K562 (cell line): Measurements from ENCODE around the gene HDHD2. TPM values are rescaled to one million over a fixed set of nuclear protein-coding genes. Genes with fewer than 3 reads are reported as not detected.
A peak's percentile ranks its signal among the peaks of the same experiment; 100 is the strongest.

ENCODE experiments used
- ATAC-seq: fragments of 200-7000 bp; cut with Tn5 transposase; 3 replicates; pipeline ENCODE4 v1.9.1; 2020; ENCODE audit warnings: moderate library complexity
- BruUV-seq: library from RNA; stranded (reverse); fragments of 400-500 nt; replicated peaks from 2 replicates; lab custom pipeline; 2021; lab: Mats Ljungman, UMichigan
- CTCF ChIA-PET: fragments of 300-600 bp; formaldehyde crosslinking; extraction: SDS; loops from one replicate; lab custom pipeline; 2021; ENCODE audit warnings: low intra/inter-chr PET ratio; lab: Yijun Ruan, JAX
- POLR2A ChIA-PET: fragments of 300-600, 350-650 bp; sonication (Branson Sonifier 250); formaldehyde crosslinking; extraction: SDS; loops from one replicate; lab custom pipeline; 2021; ENCODE audit warnings: antibody characterized with exemption, inconsistent platforms; lab: Yijun Ruan, JAX
- DNase-seq, 4 experiments: peaks; one replicate each; pipeline versions ENCODE4 v3.0.0 to v3.0.0-alpha.2; 2011 to 2018; ENCODE audit warnings: low spot score in 3 of 4, mixed read lengths in 3 of 4; ENCODE audit errors: extremely low read depth in 1 of 4
- FAIRE-seq: peaks from 2 replicates; lab custom pipeline; 2011; peaks lifted over from hg19 to GRCh38; lab: Jason Lieb, UNC
- H2AFZ ChIP-seq: 2 replicates; pipeline ENCODE4 v1.6.0; 2011; ENCODE audit warnings: low read depth, low read length, control low read depth, inconsistent platforms
- H3K27ac ChIP-seq: fragments of 200-600 bp; 3 replicates; pipeline ENCODE4 v1.8.0; 2011; ENCODE audit warnings: low read depth, mild to moderate bottlenecking, control low read depth, inconsistent platforms, low read length, moderate library complexity, mixed read lengths; ENCODE audit errors: extremely low read depth
- H3K27me3 ChIP-seq, 2 experiments: fragments of 300-600 bp in 1 of 2; 2 replicates in 1 of 2; 3 replicates in 1 of 2; pipeline versions ENCODE4 v1.6.0 to v1.8.0; 2011; ENCODE audit warnings: inconsistent platforms in 2 of 2, low read length in 2 of 2, mild to moderate bottlenecking in 1 of 2, mixed read lengths in 1 of 2, moderate library complexity in 1 of 2; ENCODE audit not compliant: control insufficient read depth in 2 of 2, insufficient read depth in 2 of 2
- H3K36me3 ChIP-seq: fragments of 300-600 bp; 3 replicates; pipeline ENCODE4 v1.8.0; 2011; ENCODE audit warnings: mild to moderate bottlenecking, low read length, inconsistent platforms; ENCODE audit not compliant: control insufficient read depth, insufficient read depth
- H3K4me1 ChIP-seq, 2 experiments: fragments of 200-600 bp in 1 of 2; replicated peaks in 1 of 2; 2 replicates in 1 of 2; 3 replicates in 1 of 2; pipeline versions ENCODE4 v1.5.1 to v1.8.0; 2011; ENCODE audit warnings: inconsistent platforms in 2 of 2, low read length in 2 of 2, mild to moderate bottlenecking in 1 of 2, mixed read lengths in 1 of 2, moderate library complexity in 1 of 2; ENCODE audit not compliant: control insufficient read depth in 2 of 2, insufficient read depth in 2 of 2
- H3K4me2 ChIP-seq: 2 replicates; pipeline ENCODE4 v1.6.1; 2011; ENCODE audit warnings: low read length, control low read depth, inconsistent platforms, mixed read lengths; ENCODE audit not compliant: insufficient read depth
- H3K4me3 ChIP-seq: fragments of 200-600 bp; sonication (generic), shearing (Covaris generic); 2 replicates; pipeline ENCODE4 v1.5.1; 2016; ENCODE audit warnings: control low read depth, inconsistent platforms
- H3K79me2 ChIP-seq: fragments of 200-600 bp; 3 replicates; pipeline ENCODE4 v1.8.0; 2011; ENCODE audit warnings: low read length, inconsistent platforms; ENCODE audit not compliant: control insufficient read depth, insufficient read depth
- H3K9ac ChIP-seq, 2 experiments: 2 replicates each; pipeline versions ENCODE4 v1.6.0 to v1.6.1; 2011; ENCODE audit warnings: low read depth in 2 of 2, low read length in 2 of 2, control low read depth in 1 of 2, inconsistent platforms in 1 of 2, mild to moderate bottlenecking in 1 of 2, mixed read lengths in 1 of 2; ENCODE audit not compliant: insufficient read depth in 1 of 2
- H3K9me1 ChIP-seq: one replicate; pipeline ENCODE4 v1.6.0; 2011; ENCODE audit warnings: inconsistent platforms, mild to moderate bottlenecking, low read length, moderate library complexity; ENCODE audit not compliant: control insufficient read depth, insufficient read depth
- H3K9me3 ChIP-seq: replicated peaks from 2 replicates; pipeline ENCODE4 v1.5.1; 2011; ENCODE audit warnings: low read depth, low read length, inconsistent platforms; ENCODE audit not compliant: control insufficient read depth, insufficient read depth
- H4K20me1 ChIP-seq: replicated peaks from 2 replicates; pipeline ENCODE4 v1.6.1; 2011; ENCODE audit warnings: low read length, inconsistent platforms, mixed read lengths; ENCODE audit not compliant: control insufficient read depth, insufficient read depth
- CBFA2T3 ChIP-seq: fragments of 450-650 bp; IDR thresholded peaks from 2 replicates; pipeline ENCODE4 v1.6.1; 2017
- FOSL1 ChIP-seq: fragments of 200-800 bp; sonication (Bioruptor generic); conservative IDR thresholded peaks from 2 replicates; pipeline ENCODE4 v1.6.1; 2016; ENCODE audit warnings: missing genetic modification characterization, missing compliant biosample characterization
- HNRNPLL ChIP-seq: fragments of 200-400 bp; formaldehyde crosslinking; IDR thresholded peaks from 2 replicates; pipeline ENCODE4 v1.6.1; 2017; ENCODE audit warnings: low read length, low read depth, mild to moderate bottlenecking; ENCODE audit not compliant: poor library complexity, severe bottlenecking
- MEIS2 ChIP-seq: fragments of 450-650 bp; IDR thresholded peaks from 2 replicates; pipeline ENCODE4 v1.6.1; 2014; ENCODE audit warnings: mild to moderate bottlenecking; ENCODE audit not compliant: partially characterized antibody
- MXI1 ChIP-seq: IDR thresholded peaks from 2 replicates; pipeline ENCODE4 v1.6.1; 2011; ENCODE audit warnings: low read depth, mild to moderate bottlenecking, improper control_type of control experiment, low read length
- TEAD4 ChIP-seq, 2 experiments: sonication (generic) in 1 of 2; formaldehyde crosslinking in 1 of 2; IDR thresholded peaks; 2 replicates each; pipeline versions ENCODE4 v1.6.1 to v1.8.0; 2012 to 2022; ENCODE audit warnings: borderline replicate concordance in 1 of 2, inconsistent platforms in 1 of 2, low read length in 1 of 2, mild to moderate bottlenecking in 1 of 2, missing genetic modification reagents in 1 of 2
- ZNF134 ChIP-seq: fragments of 250-450 bp; sonication (Bioruptor Pico); conservative IDR thresholded peaks from 2 replicates; pipeline ENCODE4 v1.4.0; 2020
- ZNF217 ChIP-seq: sonication (generic); formaldehyde crosslinking; IDR thresholded peaks from 2 replicates; pipeline ENCODE4 v1.8.0; 2022; ENCODE audit warnings: mild to moderate bottlenecking, missing genetic modification reagents
- ZNF274 ChIP-seq: IDR thresholded peaks from 2 replicates; pipeline ENCODE4 v1.6.1; 2011; ENCODE audit warnings: low read depth, mild to moderate bottlenecking, low read length, moderate library complexity, borderline replicate concordance
- ZNF644 ChIP-seq: fragments of 200-800 bp; sonication (Bioruptor generic); IDR thresholded peaks from 2 replicates; pipeline ENCODE4 v1.6.1; 2016; ENCODE audit warnings: low read depth, missing genetic modification characterization, missing compliant biosample characterization
- WGBS: fragments of 100-300 bp; shearing (Covaris generic); methylation state at CpG from one replicate; pipeline ENCODE4 v1.1.6; 2016; ENCODE audit warnings: low coverage, mixed read lengths; ENCODE audit not compliant: insufficient coverage; ENCODE audit errors: missing lambda C conversion rate; 5-methylcytosine and 5-hydroxymethylcytosine counted together
- in situ Hi-C: fragments of 300-500 bp; cut with MboI; formaldehyde crosslinking; loops from 4 replicates; pipeline ENCODE4 v1.15.0; 2018; ENCODE audit warnings: inconsistent platforms, mixed read lengths
- intact Hi-C: fragments of 100-400 bp; cut with micrococcal nuclease; formaldehyde crosslinking; loops from 2 replicates; pipeline ENCODE4 v1.14.2; 2022
- polyA plus RNA-seq, 8 experiments: library from polyadenylated mRNA; depleted of rRNA in 4 of 8; stranded (reverse) in 5 of 8; unstranded in 3 of 8; fragments of >200 nt; fragmentation: Nextera tagmentation in 2 of 8; fragmentation: Illumina TruSeq in 1 of 8; extraction: Ambion mirVana in 2 of 8; extraction: Trizol in 1 of 8; gene quantifications; 2 replicates each; pipeline versions ENCODE4 v1.2.1 to v1.2.3, GENCODE V29; 2011 to 2014; ENCODE audit warnings: inconsistent platforms in 1 of 8, missing spikeins in 1 of 8
- total RNA-seq, 7 experiments: library from RNA; depleted of rRNA in 6 of 7; stranded (reverse); fragments of >200 nt in 6 of 7; fragmentation: Illumina TruSeq in 2 of 7; extraction: Trizol in 2 of 7; gene quantifications; 2 replicates each; pipeline versions ENCODE4 v1.2.1 to v1.2.3, GENCODE V29; 2011 to 2021; ENCODE audit warnings: low replicate concordance in 1 of 7
- TF ChIP-seq, protein P1 (sequence below): fragments of 450-650 bp; IDR thresholded peaks from 2 replicates; pipeline ENCODE4 v1.7.0; 2016; ENCODE audit warnings: borderline replicate concordance
- TF ChIP-seq, protein P2 (sequence below): fragments of 200-800 bp; sonication (Bioruptor generic); IDR thresholded peaks from 2 replicates; pipeline ENCODE4 v1.6.1; 2017; ENCODE audit warnings: missing genetic modification characterization, missing compliant biosample characterization

HDHD2 gene
- total and polyA plus RNA-seq, 9 of the 15 experiments (the other 6 are each of a cell fraction or from before 2014, with no cell fraction given) = 6.8 to 25.2 (median 21.5) TPM

DNA sequence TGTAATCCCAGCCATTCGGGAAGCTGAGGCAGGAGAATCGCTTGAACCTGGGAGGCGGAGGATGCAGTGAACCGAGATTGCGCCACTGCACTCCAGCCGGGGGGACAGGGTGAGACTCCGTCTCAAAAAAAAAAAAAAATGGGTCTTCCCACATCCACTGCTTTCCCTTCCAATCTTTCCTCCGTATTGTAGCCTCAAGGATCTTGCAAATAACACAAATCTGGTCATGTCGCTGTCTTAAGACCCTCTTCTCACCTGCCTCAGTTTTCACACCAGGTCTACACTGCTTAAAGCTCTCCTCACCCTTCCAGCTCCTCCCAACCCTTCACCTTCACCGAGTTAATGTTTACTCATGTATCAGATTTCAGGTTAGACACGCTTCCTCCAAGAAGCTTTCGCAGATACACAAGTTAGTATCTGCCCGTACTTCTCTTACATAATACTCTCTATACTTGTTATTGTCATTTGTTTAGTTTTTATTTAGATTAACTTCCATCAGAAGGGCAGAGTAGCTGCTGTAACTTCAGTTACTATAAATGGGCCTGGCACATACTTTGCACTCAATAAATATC, 24.3 kb upstream of the HDHD2 start (continued):
- TF ChIP-seq TEAD4 (IDR thresholded peaks at IDR 0.05; ENCODE audit: low read length) = no peak
- TF ChIP-seq TEAD4 (CRISPR knock-in tag; IDR thresholded peaks at IDR 0.05; ENCODE audit: borderline replicate concordance) = no peak
- TF ChIP-seq, protein P1, sequence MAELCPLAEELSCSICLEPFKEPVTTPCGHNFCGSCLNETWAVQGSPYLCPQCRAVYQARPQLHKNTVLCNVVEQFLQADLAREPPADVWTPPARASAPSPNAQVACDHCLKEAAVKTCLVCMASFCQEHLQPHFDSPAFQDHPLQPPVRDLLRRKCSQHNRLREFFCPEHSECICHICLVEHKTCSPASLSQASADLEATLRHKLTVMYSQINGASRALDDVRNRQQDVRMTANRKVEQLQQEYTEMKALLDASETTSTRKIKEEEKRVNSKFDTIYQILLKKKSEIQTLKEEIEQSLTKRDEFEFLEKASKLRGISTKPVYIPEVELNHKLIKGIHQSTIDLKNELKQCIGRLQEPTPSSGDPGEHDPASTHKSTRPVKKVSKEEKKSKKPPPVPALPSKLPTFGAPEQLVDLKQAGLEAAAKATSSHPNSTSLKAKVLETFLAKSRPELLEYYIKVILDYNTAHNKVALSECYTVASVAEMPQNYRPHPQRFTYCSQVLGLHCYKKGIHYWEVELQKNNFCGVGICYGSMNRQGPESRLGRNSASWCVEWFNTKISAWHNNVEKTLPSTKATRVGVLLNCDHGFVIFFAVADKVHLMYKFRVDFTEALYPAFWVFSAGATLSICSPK = no peak
- TF ChIP-seq HNRNPLL = no peak
- TF ChIP-seq ZNF644 = no peak
- no peak for TF ChIP-seq MXI1
- TF ChIP-seq MEIS2 = no peak
- TF ChIP-seq ZNF134 (CRISPR knock-in tag) = peak; percentile 69
- TF ChIP-seq ZNF217 = no peak

DNA sequence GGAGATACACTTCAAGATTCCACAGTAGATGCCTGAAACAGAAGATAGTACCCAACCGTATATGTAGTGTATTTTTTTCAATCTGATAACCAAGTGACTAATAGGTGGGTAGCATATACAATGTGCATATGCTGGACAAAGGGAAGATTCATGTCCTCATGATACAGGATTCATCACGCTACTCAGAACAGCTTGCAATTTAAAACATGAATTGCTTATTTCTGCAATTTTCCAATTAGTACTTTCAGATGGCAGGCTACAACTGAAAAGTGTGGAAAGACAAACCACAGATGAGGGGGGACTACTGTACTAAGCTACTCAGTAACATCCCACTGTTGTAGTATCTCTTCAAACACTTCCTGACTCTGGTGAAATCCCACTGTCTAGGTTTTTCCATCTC, 22.2 kb upstream of the HDHD2 start:
- Histone ChIP-seq H2AFZ (no peak overlapping the region), H3K9ac (no peak overlapping the region), H3K79me2 (peaks cover 76% of the 10 kb centered on the region), H3K4me1 (peaks cover 0 to 16% of the 10 kb centered on the region in 2 experiments; a peak in 4 of 5 replicates), H3K9me1 (no peaks in the 10 kb centered on the region), H3K27me3 (no peaks in the 10 kb centered on the region), H3K36me3 (peaks cover 2% of the 10 kb centered on the region; the same call in 1 of the 3 replicates), H3K9me3 (no peaks in the 10 kb centered on the region), H3K4me2 (no peak overlapping the region), H3K27ac (no peak overlapping the region), H3K4me3 (no peak overlapping the region), H4K20me1 (0 out of 2 replicates have a peak, but pooled peaks cover 9% of the 10 kb centered on the region)
- in situ Hi-C loops = no loop called here
- ChIA-PET CTCF (no interaction called here), POLR2A (no interaction called here)
- no TSS peak for BruUV-seq
- FAIRE-seq (no peak), ATAC-seq (no peak), DNase-seq (no peak)
- intact Hi-C loops = no loop called here
- TF ChIP-seq, protein P2, sequence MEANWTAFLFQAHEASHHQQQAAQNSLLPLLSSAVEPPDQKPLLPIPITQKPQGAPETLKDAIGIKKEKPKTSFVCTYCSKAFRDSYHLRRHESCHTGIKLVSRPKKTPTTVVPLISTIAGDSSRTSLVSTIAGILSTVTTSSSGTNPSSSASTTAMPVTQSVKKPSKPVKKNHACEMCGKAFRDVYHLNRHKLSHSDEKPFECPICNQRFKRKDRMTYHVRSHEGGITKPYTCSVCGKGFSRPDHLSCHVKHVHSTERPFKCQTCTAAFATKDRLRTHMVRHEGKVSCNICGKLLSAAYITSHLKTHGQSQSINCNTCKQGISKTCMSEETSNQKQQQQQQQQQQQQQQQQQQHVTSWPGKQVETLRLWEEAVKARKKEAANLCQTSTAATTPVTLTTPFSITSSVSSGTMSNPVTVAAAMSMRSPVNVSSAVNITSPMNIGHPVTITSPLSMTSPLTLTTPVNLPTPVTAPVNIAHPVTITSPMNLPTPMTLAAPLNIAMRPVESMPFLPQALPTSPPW = peak; percentile 20; the same call in 1 of the 2 replicates
- TF ChIP-seq CBFA2T3 = 0 out of 2 replicates have a peak, but pooled peaks have one; percentile 20
- TF ChIP-seq ZNF274 = no peak
- TF ChIP-seq FOSL1 (tag) = peak; percentile 65
- 29% methylated on average over 2 of the region's 2 CpGs for WGBS
